Measurements from ENCODE around the gene ITPA. TPM values are rescaled to one million over a fixed set of nuclear protein-coding genes. Genes with fewer than 3 reads are reported as not detected.

The ITPA gene
- total and polyA plus RNA-seq, 2 donors (not counting 3 experiments of a cell fraction or from before 2014, with no cell fraction given), result 43.2 to 65.0 TPM

DNA sequence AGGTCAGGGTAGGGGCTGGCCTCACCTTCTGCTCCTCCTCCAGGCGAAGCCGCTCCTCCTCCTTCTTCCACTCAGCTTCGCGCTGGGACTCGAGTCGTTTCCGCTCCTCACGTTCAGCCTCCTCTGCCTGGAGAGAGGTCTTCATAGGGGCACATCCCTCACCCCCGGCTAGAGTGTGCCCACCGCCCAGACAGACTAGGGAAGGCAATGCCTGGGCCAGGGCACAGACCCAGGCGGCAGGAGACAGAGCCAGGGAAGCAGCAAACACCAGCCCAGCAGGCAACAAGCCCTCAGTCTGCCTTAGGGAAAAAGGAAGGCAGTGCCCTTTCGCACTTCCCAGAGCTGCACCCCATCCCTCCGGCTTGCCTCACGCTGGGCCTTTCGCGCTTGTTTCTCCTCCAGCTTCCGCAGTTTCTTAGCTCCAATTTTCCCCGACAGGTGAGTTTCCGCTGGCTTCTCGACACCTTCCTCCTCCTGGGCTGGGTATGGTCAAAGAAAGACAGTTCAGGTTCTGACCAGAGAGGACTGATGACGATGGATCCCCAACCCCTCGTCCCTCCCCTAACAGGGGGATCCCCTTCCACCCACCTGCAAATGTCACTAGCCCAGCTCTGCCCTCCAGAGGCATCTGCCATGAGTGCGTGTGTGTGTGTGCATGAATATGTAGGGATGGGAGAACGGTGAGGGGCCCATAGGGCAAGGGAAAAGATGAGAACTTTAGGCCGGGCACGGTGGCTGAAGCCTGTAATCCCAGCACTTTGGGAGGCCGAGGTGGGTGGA is 9.1 kb upstream of the ITPA start:
- H2AFZ ChIP-seq (ENCODE audit: low read depth, low read length), result no peak overlapping the region
- no peak overlapping the region for H3K9ac ChIP-seq (replicated peaks; ENCODE audit: extremely low read depth, insufficient read depth, low read length)
- H3K4me3 ChIP-seq (replicated peaks in 1 of 3; ENCODE audit: insufficient read depth in 1 of 3, low read depth in 1 of 3, low read length in 3 of 3), result no peak overlapping the region
- intact Hi-C loops (cut with micrococcal nuclease) (no loop called here), dilution Hi-C loops (cut with MboI; ENCODE audit: extremely low pct_ligation_motif_present, low sequenced_read_pairs) (no loop called here)
- H3K27me3 ChIP-seq (ENCODE audit: control insufficient read depth in 2 of 2, insufficient read depth in 2 of 2, low read length in 2 of 2), result no peaks in the 10 kb centered on the region
- peaks cover 8% of the 10 kb centered on the region for H3K4me1 ChIP-seq (ENCODE audit: control insufficient read depth, extremely low read depth, insufficient read depth, low read length)
- ChIA-PET POLR2A (no interaction called here), CTCF (no interaction called here)
- no peaks in the 10 kb centered on the region for H3K9me3 ChIP-seq (replicated peaks; ENCODE audit: control insufficient read depth, insufficient read depth, low read length)
- no peak overlapping the region for H3K4me2 ChIP-seq (ENCODE audit: insufficient read depth, low read length)
- no peaks in the 10 kb centered on the region for H3K9me1 ChIP-seq (replicated peaks; ENCODE audit: control insufficient read depth, extremely low read depth, insufficient read depth, low read length)
- no peak overlapping the region for H3K27ac ChIP-seq (ENCODE audit: insufficient read depth, low read depth, low read length)
- BruUV-seq (replicated peaks), result no TSS peak
- no peak for DNase-seq (ENCODE audit: low read depth, low spot score)
- TF ChIP-seq JUN (IDR thresholded peaks at IDR 0.05; ENCODE audit: borderline replicate concordance, insufficient read depth, insufficient read length, low read depth) (no peak), FOS (IDR thresholded peaks at IDR 0.05; ENCODE audit: borderline replicate concordance, insufficient read depth, low read length) (no peak), MYC (IDR thresholded peaks at IDR 0.05; ENCODE audit: low read depth, low read length) (no peak), POLR2A (IDR thresholded peaks at IDR 0.05; ENCODE audit: low read depth, low read length) (no peak), EZH2 (IDR thresholded peaks at IDR 0.05; ENCODE audit: borderline replicate concordance, low read depth, low read length, severe bottlenecking) (no peak), POLR2AphosphoS5 (IDR thresholded peaks at IDR 0.05; ENCODE audit: insufficient read depth, low read depth, low read length) (no peak), GATA2 (IDR thresholded peaks at IDR 0.05; ENCODE audit: insufficient read depth, insufficient read length, low read depth, low read length) (no peak)
- TF ChIP-seq, protein P1, sequence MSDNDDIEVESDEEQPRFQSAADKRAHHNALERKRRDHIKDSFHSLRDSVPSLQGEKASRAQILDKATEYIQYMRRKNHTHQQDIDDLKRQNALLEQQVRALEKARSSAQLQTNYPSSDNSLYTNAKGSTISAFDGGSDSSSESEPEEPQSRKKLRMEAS (IDR thresholded peaks at IDR 0.05; ENCODE audit: insufficient read depth, insufficient read length), result no peak
- TF ChIP-seq, protein P2, sequence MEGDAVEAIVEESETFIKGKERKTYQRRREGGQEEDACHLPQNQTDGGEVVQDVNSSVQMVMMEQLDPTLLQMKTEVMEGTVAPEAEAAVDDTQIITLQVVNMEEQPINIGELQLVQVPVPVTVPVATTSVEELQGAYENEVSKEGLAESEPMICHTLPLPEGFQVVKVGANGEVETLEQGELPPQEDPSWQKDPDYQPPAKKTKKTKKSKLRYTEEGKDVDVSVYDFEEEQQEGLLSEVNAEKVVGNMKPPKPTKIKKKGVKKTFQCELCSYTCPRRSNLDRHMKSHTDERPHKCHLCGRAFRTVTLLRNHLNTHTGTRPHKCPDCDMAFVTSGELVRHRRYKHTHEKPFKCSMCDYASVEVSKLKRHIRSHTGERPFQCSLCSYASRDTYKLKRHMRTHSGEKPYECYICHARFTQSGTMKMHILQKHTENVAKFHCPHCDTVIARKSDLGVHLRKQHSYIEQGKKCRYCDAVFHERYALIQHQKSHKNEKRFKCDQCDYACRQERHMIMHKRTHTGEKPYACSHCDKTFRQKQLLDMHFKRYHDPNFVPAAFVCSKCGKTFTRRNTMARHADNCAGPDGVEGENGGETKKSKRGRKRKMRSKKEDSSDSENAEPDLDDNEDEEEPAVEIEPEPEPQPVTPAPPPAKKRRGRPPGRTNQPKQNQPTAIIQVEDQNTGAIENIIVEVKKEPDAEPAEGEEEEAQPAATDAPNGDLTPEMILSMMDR (IDR thresholded peaks at IDR 0.05; ENCODE audit: extremely low read depth in 1 of 2, insufficient read depth in 1 of 2, low read depth in 1 of 2, low read length in 2 of 2), result no peak
- peaks cover 11 to 22% of the 10 kb centered on the region in 2 experiments for H3K36me3 ChIP-seq (ENCODE audit: control insufficient read depth in 2 of 2, extremely low read depth in 1 of 2, insufficient read depth in 2 of 2, low read length in 2 of 2)
- peaks cover 18% of the 10 kb centered on the region for H3K79me2 ChIP-seq (ENCODE audit: control insufficient read depth, insufficient read depth, low read length)
- H4K20me1 ChIP-seq (replicated peaks; ENCODE audit: control insufficient read depth, extremely low read depth, insufficient read depth, low read length), result no peaks in the 10 kb centered on the region
- no peak for FAIRE-seq
